VCaP (cell line): ENCODE data around the gene SERPINB1.
"Not testable (repeated sequence)": the region's sequence is repeated elsewhere in the genome, so short reads cannot be mapped to it uniquely, and the experiment has no call there.

Source experiments
- H3K27ac ChIP-seq: fragments of 450-650 bp; 2 replicates; pipeline ENCODE4 v1.5.1; 2017
- CTCF ChIP-seq: fragments of 450-650 bp; conservative IDR thresholded peaks from 2 replicates; pipeline ENCODE4 v1.5.1; 2017; ENCODE audit warnings: mild to moderate bottlenecking, moderate library complexity

Gene SERPINB1

GRCh38 chr6:2807342-2808090 is 34.1 kb downstream of the SERPINB1 start:
- TF ChIP-seq CTCF = no peak
- H3K27ac ChIP-seq = no peak overlapping the region

GRCh38 chr6:2806644-2807043 is 35.0 kb downstream of the SERPINB1 start:
- no peak for TF ChIP-seq CTCF
- H3K27ac ChIP-seq = no peak overlapping the region

- TF ChIP-seq CTCF = no peak
- no peak overlapping the region for H3K27ac ChIP-seq
Measured at GRCh38 chr6:2805031-2805430, 36.6 kb downstream of the SERPINB1 start.

- TF ChIP-seq CTCF = no peak
- no peak overlapping the region for H3K27ac ChIP-seq
Measured at GRCh38 chr6:2804516-2804915, 37.1 kb downstream of the SERPINB1 start.

- TF ChIP-seq CTCF = no peak
- H3K27ac ChIP-seq = no peak overlapping the region
Measured at GRCh38 chr6:2803731-2804429, 37.8 kb downstream of the SERPINB1 start.

GRCh38 chr6:2802521-2803060 is 39.1 kb downstream of the SERPINB1 start:
- no peak for TF ChIP-seq CTCF
- H3K27ac ChIP-seq = no peak overlapping the region

GRCh38 chr6:2801687-2802086 is 40.0 kb downstream of the SERPINB1 start:
- not testable (repeated sequence) for H3K27ac ChIP-seq
